ENCODE data around the gene YIF1A.

Gene YIF1A

GRCh38 chr11:66311965-66312548, 23.1 kb upstream of the YIF1A start (continued):
- TF ChIP-seq ZNF280D (tag by site-specific recombination; IDR thresholded peaks at IDR 0.05) = no peak
- TF ChIP-seq SP3 (tag by site-specific recombination; IDR thresholded peaks at IDR 0.05) = peak; percentile 94
- no peak for TF ChIP-seq ZNF626 (tag by site-specific recombination; IDR thresholded peaks at IDR 0.05)
- no peak for TF ChIP-seq ZNF266 (tag by site-specific recombination; IDR thresholded peaks at IDR 0.05; ENCODE audit: low read depth)
- no peak for TF ChIP-seq ZNF514 (tag by site-specific recombination; IDR thresholded peaks at IDR 0.05)
- no peak for TF ChIP-seq ZFP3 (tag by site-specific recombination; IDR thresholded peaks at IDR 0.05; ENCODE audit: low read depth)
- TF ChIP-seq ATF2 (tag by site-specific recombination; IDR thresholded peaks at IDR 0.05; ENCODE audit: low read depth) = no peak
- no peak for TF ChIP-seq GFI1B (tag by site-specific recombination; IDR thresholded peaks at IDR 0.05)
- TF ChIP-seq ZNF610 (tag by site-specific recombination; IDR thresholded peaks at IDR 0.05; ENCODE audit: borderline replicate concordance) = 0 out of 2 replicates have a peak, but pooled peaks have one; percentile 32
- TF ChIP-seq, protein P1, sequence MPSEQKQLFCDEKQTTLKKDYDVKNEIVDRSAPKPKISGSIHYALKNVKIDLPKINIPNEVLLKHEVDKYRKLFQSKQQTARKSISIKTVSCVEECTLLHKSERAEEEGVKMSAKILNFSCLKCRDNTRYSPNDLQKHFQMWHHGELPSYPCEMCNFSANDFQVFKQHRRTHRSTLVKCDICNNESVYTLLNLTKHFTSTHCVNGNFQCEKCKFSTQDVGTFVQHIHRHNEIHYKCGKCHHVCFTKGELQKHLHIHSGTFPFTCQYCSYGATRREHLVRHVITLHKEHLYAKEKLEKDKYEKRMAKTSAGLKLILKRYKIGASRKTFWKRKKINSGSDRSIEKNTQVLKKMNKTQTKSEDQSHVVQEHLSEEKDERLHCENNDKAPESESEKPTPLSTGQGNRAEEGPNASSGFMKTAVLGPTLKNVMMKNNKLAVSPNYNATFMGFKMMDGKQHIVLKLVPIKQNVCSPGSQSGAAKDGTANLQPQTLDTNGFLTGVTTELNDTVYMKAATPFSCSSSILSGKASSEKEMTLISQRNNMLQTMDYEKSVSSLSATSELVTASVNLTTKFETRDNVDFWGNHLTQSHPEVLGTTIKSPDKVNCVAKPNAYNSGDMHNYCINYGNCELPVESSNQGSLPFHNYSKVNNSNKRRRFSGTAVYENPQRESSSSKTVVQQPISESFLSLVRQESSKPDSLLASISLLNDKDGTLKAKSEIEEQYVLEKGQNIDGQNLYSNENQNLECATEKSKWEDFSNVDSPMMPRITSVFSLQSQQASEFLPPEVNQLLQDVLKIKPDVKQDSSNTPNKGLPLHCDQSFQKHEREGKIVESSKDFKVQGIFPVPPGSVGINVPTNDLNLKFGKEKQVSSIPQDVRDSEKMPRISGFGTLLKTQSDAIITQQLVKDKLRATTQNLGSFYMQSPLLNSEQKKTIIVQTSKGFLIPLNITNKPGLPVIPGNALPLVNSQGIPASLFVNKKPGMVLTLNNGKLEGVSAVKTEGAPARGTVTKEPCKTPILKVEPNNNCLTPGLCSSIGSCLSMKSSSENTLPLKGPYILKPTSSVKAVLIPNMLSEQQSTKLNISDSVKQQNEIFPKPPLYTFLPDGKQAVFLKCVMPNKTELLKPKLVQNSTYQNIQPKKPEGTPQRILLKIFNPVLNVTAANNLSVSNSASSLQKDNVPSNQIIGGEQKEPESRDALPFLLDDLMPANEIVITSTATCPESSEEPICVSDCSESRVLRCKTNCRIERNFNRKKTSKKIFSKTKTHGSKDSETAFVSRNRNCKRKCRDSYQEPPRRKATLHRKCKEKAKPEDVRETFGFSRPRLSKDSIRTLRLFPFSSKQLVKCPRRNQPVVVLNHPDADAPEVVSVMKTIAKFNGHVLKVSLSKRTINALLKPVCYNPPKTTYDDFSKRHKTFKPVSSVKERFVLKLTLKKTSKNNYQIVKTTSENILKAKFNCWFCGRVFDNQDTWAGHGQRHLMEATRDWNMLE (tag by site-specific recombination; conservative IDR thresholded peaks at IDR 0.05; ENCODE audit: low read depth) = no peak
- peak; percentile 96 for TF ChIP-seq EGR2 (tag by site-specific recombination; IDR thresholded peaks at IDR 0.05; ENCODE audit: low read depth)
- no peak for TF ChIP-seq ZNF341 (tag by site-specific recombination; IDR thresholded peaks at IDR 0.05; ENCODE audit: low read depth)
- TF ChIP-seq KLF1 (tag by site-specific recombination; IDR thresholded peaks at IDR 0.05) = peak; percentile 42
- no peak for TF ChIP-seq ZNF174 (tag by site-specific recombination; IDR thresholded peaks at IDR 0.05)
- no peak for TF ChIP-seq SALL2 (tag by site-specific recombination; IDR thresholded peaks at IDR 0.05; ENCODE audit: borderline replicate concordance)
- TF ChIP-seq ZBTB48 (tag by site-specific recombination; IDR thresholded peaks at IDR 0.05) = peak; percentile 92
- TF ChIP-seq, protein P2, sequence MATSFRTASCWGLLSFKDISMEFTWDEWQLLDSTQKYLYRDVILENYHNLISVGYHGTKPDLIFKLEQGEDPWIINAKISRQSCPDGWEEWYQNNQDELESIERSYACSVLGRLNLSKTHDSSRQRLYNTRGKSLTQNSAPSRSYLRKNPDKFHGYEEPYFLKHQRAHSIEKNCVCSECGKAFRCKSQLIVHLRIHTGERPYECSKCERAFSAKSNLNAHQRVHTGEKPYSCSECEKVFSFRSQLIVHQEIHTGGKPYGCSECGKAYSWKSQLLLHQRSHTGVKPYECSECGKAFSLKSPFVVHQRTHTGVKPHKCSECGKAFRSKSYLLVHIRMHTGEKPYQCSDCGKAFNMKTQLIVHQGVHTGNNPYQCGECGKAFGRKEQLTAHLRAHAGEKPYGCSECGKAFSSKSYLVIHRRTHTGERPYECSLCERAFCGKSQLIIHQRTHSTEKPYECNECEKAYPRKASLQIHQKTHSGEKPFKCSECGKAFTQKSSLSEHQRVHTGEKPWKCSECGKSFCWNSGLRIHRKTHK (tag by site-specific recombination; IDR thresholded peaks at IDR 0.05) = no peak
- no peak for TF ChIP-seq ZNF350 (tag by site-specific recombination; IDR thresholded peaks at IDR 0.05)
- no peak for TF ChIP-seq ZNF133 (tag by site-specific recombination; IDR thresholded peaks at IDR 0.05)
- peak; percentile 76 for TF ChIP-seq GLIS2 (tag by site-specific recombination; IDR thresholded peaks at IDR 0.05)
- TF ChIP-seq KLF17 (tag by site-specific recombination; IDR thresholded peaks at IDR 0.05) = 0 out of 2 replicates have a peak, but pooled peaks have one; percentile 42
- no peak for TF ChIP-seq ZBTB21 (tag by site-specific recombination; IDR thresholded peaks at IDR 0.05)
- TF ChIP-seq ZBTB44 (tag by site-specific recombination; IDR thresholded peaks at IDR 0.05) = no peak
- no peak for TF ChIP-seq ZNF791 (tag by site-specific recombination; IDR thresholded peaks at IDR 0.05)
- no peak for TF ChIP-seq ZNF621 (tag by site-specific recombination; IDR thresholded peaks at IDR 0.05)

All from HEK293 (cell line).